GM12875 (cell line): ENCODE data around the gene OAS1.

Experiments used
- H3K4me3 ChIP-seq: one replicate; pipeline ENCODE4 v1.5.1; 2011; ENCODE audit warnings: low read depth, low read length, control low read depth
- CTCF ChIP-seq: IDR thresholded peaks from 2 replicates; pipeline ENCODE4 v1.5.1; 2011; ENCODE audit warnings: low read depth, mild to moderate bottlenecking, control low read depth, inconsistent platforms, low read length, moderate library complexity, borderline replicate concordance; ENCODE audit not compliant: insufficient read depth

OAS1 gene

GRCh38 chr12:112906712-112907414 lies at the start of gene OAS1:
Gene OAS1, plus strand, starts transcription at chr12:112906962. Its CDS starts 78 bp downstream, at chr12:112907040.
- no peak for TF ChIP-seq CTCF
- peak within 1 kb of the TSS; percentile 44 for H3K4me3 ChIP-seq

GRCh38 chr12:112859291-112859690 lies 47.5 kb upstream of the OAS1 start:
- TF ChIP-seq CTCF, result no peak
- H3K4me3 ChIP-seq, result no peak overlapping the region

- H3K4me3 ChIP-seq, result no peak overlapping the region
- no peak for TF ChIP-seq CTCF
These were observed 46.6 kb upstream of the OAS1 start for GRCh38 chr12:112860181-112860580.

- H3K4me3 ChIP-seq, result no peak overlapping the region
- TF ChIP-seq CTCF, result no peak
These were observed 45.5 kb upstream of the OAS1 start for GRCh38 chr12:112861284-112861683.

GRCh38 chr12:112862636-112863290 lies 44.0 kb upstream of the OAS1 start:
- H3K4me3 ChIP-seq, result no peak overlapping the region
- no peak for TF ChIP-seq CTCF

- no peak for TF ChIP-seq CTCF
- no peak overlapping the region for H3K4me3 ChIP-seq
These were observed 38.2 kb upstream of the OAS1 start for GRCh38 chr12:112868459-112869041.
